Measurements from ENCODE around the gene TRIO. TPM values are rescaled to one million over a fixed set of nuclear protein-coding genes. Genes with fewer than 3 reads are reported as not detected.
"Not testable (repeated sequence)": the region's sequence is repeated elsewhere in the genome, so short reads cannot be mapped to it uniquely, and the experiment has no call there.

The TRIO gene
- total and polyA plus RNA-seq, 12 donors: 26.2 to 85.2 (median 61.9) TPM

DNA sequence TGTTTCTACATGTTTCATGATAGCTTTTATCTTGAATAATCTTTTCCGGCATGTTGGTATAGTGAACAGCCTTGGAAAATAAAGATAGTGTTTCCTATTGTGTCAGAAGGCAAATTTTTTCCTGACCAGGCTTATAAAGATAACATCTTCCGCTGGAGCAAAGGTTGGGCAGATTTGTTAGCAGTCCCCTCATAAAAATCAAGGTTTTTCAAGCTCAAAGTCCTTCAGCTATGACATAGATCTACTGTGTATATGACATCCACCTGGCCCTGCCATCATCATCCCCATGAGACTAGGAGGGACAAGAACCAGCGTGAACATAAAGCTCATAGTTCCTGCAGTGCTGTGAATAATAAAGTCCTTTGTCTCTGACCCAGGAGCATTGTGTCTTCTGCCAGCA is 408.1 kb downstream of the TRIO start:
- DNase-seq: no peak
- peaks cover 0 to 21% (median 0%) of the 10 kb centered on the region in 7 donors for H3K27me3 ChIP-seq
- H3K9me3 ChIP-seq: peaks cover 0 to 15% (median 0%) of the 10 kb centered on the region in 11 donors
- H3K27ac ChIP-seq: no peak overlapping the region
- 69 to 82% methylated on average over 3 of the region's 3 CpGs for WGBS, 2 donors
- intact Hi-C loops (cut with DNase I): no loop called here
- ATAC-seq: no peak
- TF ChIP-seq, protein P1, sequence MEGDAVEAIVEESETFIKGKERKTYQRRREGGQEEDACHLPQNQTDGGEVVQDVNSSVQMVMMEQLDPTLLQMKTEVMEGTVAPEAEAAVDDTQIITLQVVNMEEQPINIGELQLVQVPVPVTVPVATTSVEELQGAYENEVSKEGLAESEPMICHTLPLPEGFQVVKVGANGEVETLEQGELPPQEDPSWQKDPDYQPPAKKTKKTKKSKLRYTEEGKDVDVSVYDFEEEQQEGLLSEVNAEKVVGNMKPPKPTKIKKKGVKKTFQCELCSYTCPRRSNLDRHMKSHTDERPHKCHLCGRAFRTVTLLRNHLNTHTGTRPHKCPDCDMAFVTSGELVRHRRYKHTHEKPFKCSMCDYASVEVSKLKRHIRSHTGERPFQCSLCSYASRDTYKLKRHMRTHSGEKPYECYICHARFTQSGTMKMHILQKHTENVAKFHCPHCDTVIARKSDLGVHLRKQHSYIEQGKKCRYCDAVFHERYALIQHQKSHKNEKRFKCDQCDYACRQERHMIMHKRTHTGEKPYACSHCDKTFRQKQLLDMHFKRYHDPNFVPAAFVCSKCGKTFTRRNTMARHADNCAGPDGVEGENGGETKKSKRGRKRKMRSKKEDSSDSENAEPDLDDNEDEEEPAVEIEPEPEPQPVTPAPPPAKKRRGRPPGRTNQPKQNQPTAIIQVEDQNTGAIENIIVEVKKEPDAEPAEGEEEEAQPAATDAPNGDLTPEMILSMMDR (IDR thresholded peaks at IDR 0.05): no peak
- no peak overlapping the region for H3K4me3 ChIP-seq
- no peaks in the 10 kb centered on the region for H3K36me3 ChIP-seq
- H3K4me1 ChIP-seq: peaks cover 0 to 15% (median 0%) of the 10 kb centered on the region in 9 donors

DNA sequence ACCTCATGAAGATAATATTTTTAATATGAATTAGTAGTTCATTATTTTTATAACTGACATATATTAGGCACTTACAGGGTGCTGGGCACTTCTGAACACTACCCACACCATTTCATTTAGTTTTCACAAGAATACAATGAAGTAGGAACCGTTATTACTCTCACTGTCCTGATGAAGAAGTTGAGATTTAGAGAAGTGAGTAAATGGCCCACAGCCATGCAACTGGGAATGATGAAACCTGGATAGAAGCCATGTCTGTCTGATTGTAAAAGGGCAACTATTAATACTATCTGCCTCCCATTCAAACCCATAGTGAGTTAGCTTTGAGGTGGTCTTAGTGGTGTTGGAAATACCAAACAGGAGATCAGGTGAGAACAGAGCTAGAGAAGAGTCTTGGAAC is 408.9 kb downstream of the TRIO start:
- DNase-seq (no peak), ATAC-seq (peak in 1 of 8 donors; percentile 44)
- WGBS, 2 donors: 42 to 53% methylated on average over 1 of the region's 1 CpG
- TF ChIP-seq, protein P1 (IDR thresholded peaks at IDR 0.05): no peak
- Histone ChIP-seq H3K9me3 (peaks cover 0 to 11% (median 0%) of the 10 kb centered on the region in 11 donors), H3K36me3 (no peaks in the 10 kb centered on the region), H3K27ac (no peak overlapping the region), H3K4me1 (peaks cover 0 to 15% (median 0%) of the 10 kb centered on the region in 9 donors), H3K27me3 (peaks cover 0 to 17% (median 0%) of the 10 kb centered on the region in 7 donors), H3K4me3 (no peak overlapping the region)
- intact Hi-C loops (cut with DNase I): no loop called here

DNA sequence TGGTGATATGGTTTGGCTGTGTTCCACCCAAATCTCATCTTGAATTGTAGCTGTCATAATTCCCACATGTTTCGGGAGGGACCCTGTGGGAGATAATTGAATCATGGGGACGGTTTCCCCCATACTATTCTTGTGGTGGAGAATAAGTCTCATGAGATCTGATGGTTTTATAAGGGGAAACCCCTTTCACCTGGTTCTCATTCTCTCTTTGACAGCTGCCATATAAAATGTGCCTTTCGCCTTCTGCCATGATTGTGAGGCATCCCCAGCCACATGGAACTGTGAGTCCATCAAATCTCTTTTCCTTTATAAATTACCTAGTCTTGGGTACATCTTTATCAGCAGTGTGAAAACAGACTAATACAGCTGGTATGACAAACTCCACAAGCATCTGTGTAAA is 411.1 kb downstream of the TRIO start:
- ATAC-seq; DNase-seq; H3K36me3 ChIP-seq; intact Hi-C loops (cut with DNase I); H3K27ac ChIP-seq; H3K4me3 ChIP-seq: not testable (repeated sequence)
- Histone ChIP-seq H3K4me1 (peaks cover 0 to 23% (median 0%) of the 10 kb centered on the region in 9 donors), H3K9me3 (peaks cover 0 to 11% (median 0%) of the 10 kb centered on the region in 11 donors), H3K27me3 (peaks cover 0 to 17% (median 0%) of the 10 kb centered on the region in 7 donors)
- 71 to 77% methylated on average over 3 of the region's 3 CpGs for whole genome bisulfite sequencing, 2 donors

DNA sequence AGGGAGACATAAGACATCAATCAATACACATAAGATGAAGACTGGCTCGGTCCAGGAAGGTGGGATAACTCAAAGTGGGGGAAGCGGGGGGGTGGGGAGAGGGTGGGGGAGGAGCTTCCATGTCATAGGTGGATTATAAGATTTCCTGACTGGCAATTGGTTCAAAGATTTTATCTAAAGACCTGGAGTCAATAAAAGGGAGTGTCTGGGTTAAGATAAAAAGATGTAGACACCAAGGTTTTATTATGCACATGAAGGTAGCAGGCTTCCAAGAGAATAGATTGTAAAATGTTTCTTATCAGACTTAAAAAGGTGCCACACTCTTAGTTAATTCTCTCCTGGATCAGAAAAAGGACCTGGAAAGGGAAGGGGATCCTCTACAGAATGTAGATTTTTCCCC is 412.9 kb downstream of the TRIO start:
- ATAC-seq: no peak
- intact Hi-C loops (cut with DNase I): no loop called here

More for the DNA sequence above, 412.9 kb downstream of the TRIO start:
- H3K4me3 ChIP-seq: no peak overlapping the region
- TF ChIP-seq, protein P1 (IDR thresholded peaks at IDR 0.05): no peak
- DNase-seq: no peak
- H3K36me3 ChIP-seq: no peaks in the 10 kb centered on the region
- 82 to 83% methylated on average over 2 of the region's 2 CpGs for WGBS, 2 donors
- H3K27ac ChIP-seq: no peak overlapping the region
- H3K4me1 ChIP-seq: peaks cover 0 to 34% (median 0%) of the 10 kb centered on the region in 9 donors
- peaks cover 0 to 11% (median 0%) of the 10 kb centered on the region in 11 donors for H3K9me3 ChIP-seq
- H3K27me3 ChIP-seq: peaks cover 0 to 20% (median 0%) of the 10 kb centered on the region in 7 donors

Data from heart right ventricle (tissue), 16 donors.